Measurements from ENCODE around the gene MAPK10. TPM values are rescaled to one million over a fixed set of nuclear protein-coding genes. Genes with fewer than 3 reads are reported as not detected.

Gene MAPK10
- total RNA-seq, 1 experiment from 2014 or later, result 4.7 TPM

- no peak overlapping the region for H2BK5ac ChIP-seq (ENCODE audit: insufficient read length, low read length)
- Mint-ChIP-seq H3K27ac (no peak overlapping the region), H3K36me3 (ENCODE audit: insufficient read depth in 1 of 3, low read depth in 3 of 3) (no peaks in the 10 kb centered on the region), H3K4me3 (no peak overlapping the region), H3K27me3 (ENCODE audit: low read depth) (no peaks in the 10 kb centered on the region), H3K9me3 (no peaks in the 10 kb centered on the region), H3K4me1 (no peaks in the 10 kb centered on the region)
- no peak overlapping the region for H3K14ac ChIP-seq (ENCODE audit: insufficient read depth, low read length)
- no peaks in the 10 kb centered on the region for H3K23me2 ChIP-seq (ENCODE audit: insufficient read length, low read depth, low read length, poor library complexity, severe bottlenecking)
- H3K4me2 ChIP-seq (ENCODE audit: insufficient read depth, insufficient read length, low read length), result no peak overlapping the region
- no peak overlapping the region for H2BK12ac ChIP-seq (ENCODE audit: insufficient read length, low read depth, low read length)
- no peak overlapping the region for H3K56ac ChIP-seq (ENCODE audit: insufficient read length, low read depth, low read length)
- no peaks in the 10 kb centered on the region for H3K9me3 ChIP-seq (ENCODE audit: control insufficient read depth, low read depth, low read length)
- H3K18ac ChIP-seq (ENCODE audit: insufficient read length, low read depth, low read length), result no peak overlapping the region
- no peak overlapping the region for H2BK15ac ChIP-seq (ENCODE audit: low read depth, low read length)
- no peaks in the 10 kb centered on the region for H3K79me2 ChIP-seq (ENCODE audit: insufficient read depth, low read length)
- no peak overlapping the region for H2AK5ac ChIP-seq (ENCODE audit: insufficient read length, low read length)
- H4K91ac ChIP-seq (ENCODE audit: insufficient read length, low read depth, low read length), result no peak overlapping the region
- no peak overlapping the region for H4K8ac ChIP-seq (replicated peaks; ENCODE audit: insufficient read length, low read depth, low read length)
- no peak overlapping the region for H4K5ac ChIP-seq (ENCODE audit: insufficient read length, low read depth, low read length)
- no peak overlapping the region for H2BK120ac ChIP-seq (ENCODE audit: low read depth, low read length, poor library complexity, severe bottlenecking)
- H3K27ac ChIP-seq (ENCODE audit: insufficient read length, low read depth, low read length), result no peak overlapping the region
- no peak overlapping the region for H3K4ac ChIP-seq (ENCODE audit: low read depth, low read length)
- no peaks in the 10 kb centered on the region for H4K20me1 ChIP-seq (ENCODE audit: control insufficient read depth, insufficient read depth, insufficient read length)
- no peak overlapping the region for H3K9ac ChIP-seq (ENCODE audit: extremely low read depth, insufficient read length, low read length)
- H2AFZ ChIP-seq (ENCODE audit: low read length), result no peak overlapping the region
- no peak overlapping the region for H3K23ac ChIP-seq (ENCODE audit: insufficient read length, low read depth, low read length)
- DNase-seq, result no peak
- no peak overlapping the region for H2BK20ac ChIP-seq (ENCODE audit: low read depth, low read length, poor library complexity, severe bottlenecking)
- H3K27me3 ChIP-seq (ENCODE audit: insufficient read depth, low read length), result no peaks in the 10 kb centered on the region
- no peak for TF ChIP-seq CTCF (conservative IDR thresholded peaks at IDR 0.05)
- H3K79me1 ChIP-seq (ENCODE audit: insufficient read depth, low read depth, low read length, poor library complexity, severe bottlenecking), result no peaks in the 10 kb centered on the region
- H3K4me1 ChIP-seq (ENCODE audit: insufficient read depth, low read length), result no peaks in the 10 kb centered on the region
- no CpG with 5 or more reads among the region's 6 CpGs for WGBS (ENCODE audit: extremely low coverage, insufficient read length, low lambda C conversion rate)
- no peak overlapping the region for H3T11ph ChIP-seq (ENCODE audit: low read length)
Observed at GRCh38 chr4:86007042-86007441, 352.8 kb downstream of the MAPK10 start.
